T-cell (primary cell): ENCODE results near the gene AKAIN1. TPM values are rescaled to one million over a fixed set of nuclear protein-coding genes. Genes with fewer than 3 reads are reported as not detected.

Experiments used
- ATAC-seq, 4 experiments: fragments of 200-7000 bp in 3 of 4; fragments of 150-1000 bp in 1 of 4; cut with Tn5 transposase; replicated peaks in 1 of 4; 1 replicate in 3 of 4; 2 replicates in 1 of 4; pipeline ENCODE4 v1.10.0; 2021; ENCODE audit warnings: moderate library complexity in 3 of 4, mild to moderate bottlenecking in 2 of 4, moderate number of reproducible peaks in 1 of 4
- CTCF ChIA-PET, 2 donors: fragments of 300-600 bp; sonication (Branson Sonifier 250); formaldehyde crosslinking; loops; one replicate each; lab custom pipeline; 2022; ENCODE audit warnings: antibody characterized with exemption in 2 of 2; lab: Charles Lee
- POLR2A ChIA-PET, 2 donors: fragments of 300-600 bp; sonication (Branson Sonifier 250); formaldehyde crosslinking; loops; one replicate each; lab custom pipeline; 2022; ENCODE audit warnings: antibody characterized with exemption in 2 of 2; lab: Charles Lee
- DNase-seq, 35 experiments: peaks; one replicate each; pipeline versions ENCODE4 v3.0.0 to v3.0.0-alpha.2; 2013 to 2023
- H3K27ac ChIP-seq: one replicate; pipeline ENCODE4 v1.5.1; 2013; ENCODE audit warnings: low read length
- H3K27me3 ChIP-seq, 2 experiments: replicated peaks in 1 of 2; 1 replicate in 1 of 2; 2 replicates in 1 of 2; pipeline versions ENCODE4 v1.6.1 to v1.7.0; 2013; ENCODE audit warnings: low read length in 1 of 2, mixed read lengths in 1 of 2; ENCODE audit not compliant: control insufficient read depth in 2 of 2, insufficient read depth in 2 of 2; ENCODE audit errors: extremely low read depth in 1 of 2
- H3K36me3 ChIP-seq, 2 donors: 1 replicate in 1 of 2; 2 replicates in 1 of 2; pipeline versions ENCODE4 v1.6.1 to v1.7.0; 2013; ENCODE audit warnings: low read length in 1 of 2; ENCODE audit not compliant: control insufficient read depth in 2 of 2, insufficient read depth in 1 of 2; ENCODE audit errors: extremely low read depth in 1 of 2
- H3K4me1 ChIP-seq, 2 experiments: 1 replicate in 1 of 2; 2 replicates in 1 of 2; pipeline versions ENCODE4 v1.6.1 to v1.7.0; 2013; ENCODE audit warnings: low read length in 2 of 2, mixed read lengths in 1 of 2; ENCODE audit not compliant: insufficient read depth in 2 of 2, control insufficient read depth in 1 of 2; ENCODE audit errors: extremely low read depth in 1 of 2
- H3K4me3 ChIP-seq, 2 donors: 1 replicate in 1 of 2; 2 replicates in 1 of 2; pipeline versions ENCODE4 v1.5.1 to v1.7.0; 2013; ENCODE audit warnings: mild to moderate bottlenecking in 2 of 2, low read length in 1 of 2, moderate library complexity in 1 of 2; ENCODE audit not compliant: control insufficient read depth in 1 of 2; ENCODE audit errors: extremely low read depth in 1 of 2
- H3K9me3 ChIP-seq: 2 replicates; pipeline ENCODE4 v1.7.0; 2013
- H3K27ac Mint-ChIP-seq, 2 donors: one replicate each; pipeline ENCODE4 v1.8.0; 2020 to 2021; ENCODE audit warnings: mild to moderate bottlenecking in 2 of 2, mixed read lengths in 2 of 2
- H3K27me3 Mint-ChIP-seq, 2 donors: one replicate each; pipeline ENCODE4 v1.8.0; 2021 to 2022; ENCODE audit warnings: mixed read lengths in 2 of 2
- H3K36me3 Mint-ChIP-seq: one replicate; pipeline ENCODE4 v1.8.0; 2021; ENCODE audit warnings: mixed read lengths
- H3K4me1 Mint-ChIP-seq, 3 donors: one replicate each; pipeline ENCODE4 v1.8.0; 2020 to 2022; ENCODE audit warnings: mixed read lengths in 3 of 3, mild to moderate bottlenecking in 1 of 3
- H3K4me3 Mint-ChIP-seq, 3 donors: one replicate each; pipeline ENCODE4 v1.8.0; 2020 to 2022; ENCODE audit warnings: mild to moderate bottlenecking in 3 of 3, mixed read lengths in 3 of 3, moderate library complexity in 3 of 3
- H3K9me3 Mint-ChIP-seq, 3 donors: one replicate each; pipeline ENCODE4 v1.8.0; 2020 to 2022; ENCODE audit warnings: mixed read lengths in 3 of 3
- WGBS: methylation state at CpG from one replicate; pipeline ENCODE4 v1.1.5; 2013; ENCODE audit warnings: missing lambda C conversion rate; ENCODE audit not compliant: insufficient coverage; 5-methylcytosine and 5-hydroxymethylcytosine counted together
- total RNA-seq, 35 experiments: library from RNA in 6 of 35; stranded (reverse) in 6 of 35; fragments of 120-200 nt in 1 of 35; gene quantifications; one replicate each; pipeline versions ENCODE4 v1.2.1 to v1.2.4 and lab custom pipeline; 2013 to 2026

Gene AKAIN1
- total RNA-seq, 5 donors from 2014 or later (not counting 1 experiment from before 2014, with no cell fraction given): not detected

DNA sequence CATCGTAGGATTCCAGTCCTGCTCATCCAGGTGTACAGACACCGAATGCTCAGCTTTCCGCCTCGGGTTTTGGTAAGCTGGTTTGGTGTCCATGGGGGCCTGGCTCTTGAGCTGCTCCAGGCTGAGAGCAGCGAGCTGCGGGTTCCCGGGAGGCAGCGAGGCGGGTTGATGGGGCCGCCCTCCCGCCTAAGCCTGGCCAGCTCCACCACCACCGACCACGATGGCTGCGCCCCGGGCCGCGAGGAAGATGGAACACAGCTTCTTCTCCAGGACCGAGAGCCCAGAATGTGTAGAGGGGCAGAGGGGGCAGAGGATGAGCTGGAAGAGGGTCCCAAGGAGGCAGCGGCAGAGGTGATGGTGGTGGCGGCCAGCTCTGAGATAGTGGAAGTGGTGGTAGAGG lies 64.1 kb downstream of the AKAIN1 start:
- no peak overlapping the region for H3K27ac Mint-ChIP-seq
- Histone ChIP-seq H3K36me3 (no peaks in the 10 kb centered on the region), H3K4me1 (no peaks in the 10 kb centered on the region), H3K27ac (no peak overlapping the region), H3K9me3 (no peaks in the 10 kb centered on the region), H3K27me3 (no peaks in the 10 kb centered on the region), H3K4me3 (no peak overlapping the region)
- no peaks in the 10 kb centered on the region for H3K36me3 Mint-ChIP-seq
- DNase-seq: no peak
- no peak overlapping the region for H3K4me3 Mint-ChIP-seq
- peaks cover 0 to 13% (median 7%) of the 10 kb centered on the region in 3 donors for H3K4me1 Mint-ChIP-seq
- H3K27me3 Mint-ChIP-seq: no peaks in the 10 kb centered on the region
- WGBS: 93% methylated on average over 19 of the region's 20 CpGs
- no peaks in the 10 kb centered on the region for H3K9me3 Mint-ChIP-seq
- CTCF ChIA-PET: no interaction called here
- POLR2A ChIA-PET: no interaction called here
- no peak for ATAC-seq

DNA sequence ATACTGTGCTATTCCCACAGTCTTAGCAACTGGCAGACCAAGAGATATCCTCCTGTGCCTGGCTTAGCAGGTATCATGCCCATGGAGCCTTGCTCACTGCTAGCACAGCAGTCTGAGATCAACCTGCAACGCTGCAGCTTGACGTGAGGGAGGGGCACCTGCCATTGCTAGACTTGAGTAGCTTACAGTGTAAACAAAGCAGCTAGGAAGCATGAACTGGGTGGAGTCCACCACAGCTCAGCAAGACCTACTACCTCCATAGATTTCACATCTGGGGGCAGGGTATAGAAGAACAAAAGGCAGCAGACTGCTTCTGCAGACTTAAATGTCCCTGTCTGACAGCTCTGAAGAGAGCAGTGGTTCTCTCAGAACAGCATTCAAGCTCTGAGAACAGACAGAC lies 74.8 kb downstream of the AKAIN1 start:
- peak; percentile 72 to 89 (median 87) for ATAC-seq
- no peaks in the 10 kb centered on the region for H3K36me3 Mint-ChIP-seq
- DNase-seq: peak in 17 of 35 experiments; percentile 2 to 50 (median 8)
- peaks cover 11 to 20% (median 12%) of the 10 kb centered on the region in 3 donors for H3K4me1 Mint-ChIP-seq
- Histone ChIP-seq H3K4me3 (no peak overlapping the region), H3K4me1 (peaks cover 0 to 5% of the 10 kb centered on the region in 2 experiments), H3K9me3 (peaks cover 6% of the 10 kb centered on the region), H3K27ac (no peak overlapping the region), H3K36me3 (no peaks in the 10 kb centered on the region), H3K27me3 (peaks cover 0 to 13% of the 10 kb centered on the region in 2 experiments)
- H3K27me3 Mint-ChIP-seq: no peaks in the 10 kb centered on the region
- POLR2A ChIA-PET: interaction anchor here in 1 of 2 donors (1.3 kb wide), 1 partner anchor 116 kb away, joined by 4 read pairs; no protein-coding TSS in a partner anchor
- peaks cover 10 to 48% (median 24%) of the 10 kb centered on the region in 3 donors for H3K9me3 Mint-ChIP-seq
- CTCF ChIA-PET: no interaction called here
- H3K27ac Mint-ChIP-seq: peak overlapping the region; percentile 14 to 46
- no CpG with 5 or more reads among the region's 2 CpGs for WGBS
- H3K4me3 Mint-ChIP-seq: peak overlapping the region in 1 of 3 donors; percentile 43

DNA sequence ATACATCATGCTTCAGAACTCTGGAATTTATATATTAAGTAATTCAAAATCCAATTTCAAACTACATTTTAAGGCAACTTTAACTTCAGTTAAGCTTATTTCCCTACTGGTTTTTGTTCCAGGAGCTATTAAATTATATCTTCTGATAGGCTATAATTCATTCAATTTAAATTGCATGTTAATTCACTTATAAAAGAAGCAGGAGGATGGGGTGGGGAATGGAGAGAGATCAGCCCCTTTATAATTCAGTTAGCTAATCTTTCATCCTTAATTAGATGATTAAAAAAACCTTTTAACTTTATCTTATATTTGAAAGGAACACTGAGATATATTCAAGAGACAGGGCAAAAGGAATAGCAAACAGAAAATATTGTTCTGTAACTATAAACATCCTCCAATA lies 86.8 kb downstream of the AKAIN1 start:
- POLR2A ChIA-PET: no interaction called here
- no peaks in the 10 kb centered on the region for H3K9me3 ChIP-seq
- no peak for DNase-seq

DNA sequence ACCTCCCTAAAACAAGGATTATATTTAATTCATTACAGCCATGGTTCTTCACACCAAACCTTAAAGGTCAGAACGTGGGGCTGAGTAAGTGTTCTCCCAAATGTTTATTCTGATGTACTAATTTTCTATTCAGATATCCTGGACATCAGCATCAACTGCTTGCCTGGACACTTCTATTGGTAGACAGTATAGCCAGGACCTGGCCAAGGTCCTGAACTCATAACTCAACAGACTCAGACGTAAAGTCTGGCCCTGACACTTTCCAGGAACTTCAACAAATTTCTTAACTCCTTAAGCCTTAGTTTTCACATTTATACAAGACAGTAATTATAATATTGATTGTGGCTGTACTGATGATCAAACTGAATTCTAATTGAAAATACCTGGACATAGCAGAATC lies 89.1 kb downstream of the AKAIN1 start:
- WGBS: no CpG with 5 or more reads among the region's 2 CpGs

More for the DNA sequence above, 86.8 kb downstream of the AKAIN1 start:
- CTCF ChIA-PET: interaction anchor here in 1 of 2 donors (0.6 kb wide), 1 partner anchor 432 kb away, joined by 4 read pairs; no protein-coding TSS in a partner anchor
- no peak overlapping the region for H3K4me3 ChIP-seq
- H3K36me3 ChIP-seq: no peaks in the 10 kb centered on the region
- H3K27ac Mint-ChIP-seq: no peak overlapping the region
- H3K36me3 Mint-ChIP-seq: no peaks in the 10 kb centered on the region
- no peak for ATAC-seq
- no peaks in the 10 kb centered on the region for H3K27me3 ChIP-seq
- H3K4me3 Mint-ChIP-seq: no peak overlapping the region
- H3K4me1 ChIP-seq: no peaks in the 10 kb centered on the region
- H3K27me3 Mint-ChIP-seq: no peaks in the 10 kb centered on the region
- no peak overlapping the region for H3K27ac ChIP-seq
- peaks cover 6 to 8% (median 6%) of the 10 kb centered on the region in 3 donors for H3K4me1 Mint-ChIP-seq
- H3K9me3 Mint-ChIP-seq: peaks cover 9 to 12% (median 9%) of the 10 kb centered on the region in 3 donors

DNA sequence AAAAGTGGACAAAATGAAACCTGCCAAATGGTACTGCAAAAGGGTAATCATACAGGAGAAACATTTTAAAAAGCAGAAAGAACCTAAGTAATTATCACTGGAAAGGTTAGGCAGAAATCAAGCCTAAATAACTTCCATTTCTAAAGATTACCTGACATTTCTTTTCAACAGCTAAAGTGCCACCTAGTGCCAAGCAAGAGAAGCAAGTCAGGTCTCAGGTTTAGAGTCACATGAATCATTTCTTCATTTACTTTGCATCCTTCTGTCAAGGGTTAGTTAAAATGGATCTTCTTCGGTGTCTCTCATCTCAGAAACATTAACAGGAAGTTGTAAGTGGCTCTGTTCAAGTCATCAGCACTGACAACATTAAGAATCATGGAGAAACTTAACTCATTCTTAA lies 90.3 kb downstream of the AKAIN1 start:
- H3K4me1 Mint-ChIP-seq: peaks cover 6 to 8% (median 6%) of the 10 kb centered on the region in 3 donors
- no CpG with 5 or more reads among the region's 1 CpG for WGBS
- Histone ChIP-seq H3K9me3 (no peaks in the 10 kb centered on the region), H3K4me1 (no peaks in the 10 kb centered on the region), H3K36me3 (no peaks in the 10 kb centered on the region), H3K4me3 (no peak overlapping the region), H3K27ac (no peak overlapping the region), H3K27me3 (no peaks in the 10 kb centered on the region)
- ATAC-seq (peak in 3 of 4 experiments; percentile 32 to 79 (median 36)), DNase-seq (peak in 1 of 35 experiments; percentile 22)
- H3K4me3 Mint-ChIP-seq: no peak overlapping the region
- no peaks in the 10 kb centered on the region for H3K36me3 Mint-ChIP-seq
- no peaks in the 10 kb centered on the region for H3K9me3 Mint-ChIP-seq
- no peaks in the 10 kb centered on the region for H3K27me3 Mint-ChIP-seq
- POLR2A ChIA-PET: no interaction called here
- CTCF ChIA-PET: no interaction called here
- H3K27ac Mint-ChIP-seq: no peak overlapping the region

More for the DNA sequence above, 89.1 kb downstream of the AKAIN1 start:
- Mint-ChIP-seq H3K27me3 (no peaks in the 10 kb centered on the region), H3K9me3 (peaks cover 0 to 2% (median 0%) of the 10 kb centered on the region in 3 donors), H3K4me1 (peaks cover 6 to 8% (median 6%) of the 10 kb centered on the region in 3 donors), H3K4me3 (no peak overlapping the region), H3K36me3 (no peaks in the 10 kb centered on the region), H3K27ac (no peak overlapping the region)
- Histone ChIP-seq H3K9me3 (no peaks in the 10 kb centered on the region), H3K4me3 (no peak overlapping the region), H3K27me3 (no peaks in the 10 kb centered on the region), H3K36me3 (no peaks in the 10 kb centered on the region), H3K27ac (no peak overlapping the region), H3K4me1 (no peaks in the 10 kb centered on the region)
- DNase-seq (no peak), ATAC-seq (no peak)
- ChIA-PET POLR2A (no interaction called here), CTCF (no interaction called here)

DNA sequence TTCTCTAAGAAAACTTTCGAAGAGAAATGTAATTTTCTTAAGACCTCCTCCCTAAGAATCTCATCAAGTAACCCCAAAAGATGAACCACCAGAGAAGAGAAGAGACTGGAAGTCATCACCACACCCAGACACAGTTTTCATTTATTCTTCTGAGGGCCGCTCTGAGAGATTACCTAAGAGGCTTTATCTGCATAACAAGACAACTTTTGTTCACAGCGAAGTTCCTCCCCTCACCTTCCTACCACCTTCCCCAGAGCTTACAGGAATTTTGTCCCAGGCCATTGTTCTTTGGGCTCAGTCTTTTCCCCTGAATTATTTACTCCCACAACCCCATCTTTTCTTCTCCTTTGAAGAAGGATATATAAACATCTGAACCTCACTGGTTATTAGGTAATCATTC lies 92.8 kb downstream of the AKAIN1 start:
- Mint-ChIP-seq H3K4me1 (peaks cover 6 to 8% (median 6%) of the 10 kb centered on the region in 3 donors), H3K4me3 (no peak overlapping the region), H3K27ac (no peak overlapping the region), H3K9me3 (no peaks in the 10 kb centered on the region), H3K27me3 (peaks cover 0 to 1% of the 10 kb centered on the region in 2 donors), H3K36me3 (no peaks in the 10 kb centered on the region)
- H3K27ac ChIP-seq: no peak overlapping the region
- H3K27me3 ChIP-seq: no peaks in the 10 kb centered on the region
- ATAC-seq (no peak), DNase-seq (no peak)
- CTCF ChIA-PET: interaction anchor here in 1 of 2 donors (0.6 to 1.0 kb wide), 2 partner anchors 8 to 441 kb away, joined by 3 read pairs; no protein-coding TSS in a partner anchor
- WGBS: 67% methylated on average over 3 of the region's 3 CpGs
- no peaks in the 10 kb centered on the region for H3K36me3 ChIP-seq
- H3K9me3 ChIP-seq: no peaks in the 10 kb centered on the region
- H3K4me3 ChIP-seq: no peak overlapping the region
- POLR2A ChIA-PET: no interaction called here
- H3K4me1 ChIP-seq: no peaks in the 10 kb centered on the region
